ENCODE data around the gene TRAPPC5. TPM values are rescaled to one million over a fixed set of nuclear protein-coding genes. Genes with fewer than 3 reads are reported as not detected.

Gene TRAPPC5
- total RNA-seq, 2 donors from 2014 or later: 73.0 to 78.2 TPM

GRCh38 chr19:7725791-7726190 lies 45.2 kb downstream of the TRAPPC5 start:
- Mint-ChIP-seq H3K27ac (no peak overlapping the region), H3K4me3 (no peak overlapping the region), H3K9me3 (no peaks in the 10 kb centered on the region), H3K4me1 (ENCODE audit: low read depth) (peaks cover 10% of the 10 kb centered on the region), H3K27me3 (ENCODE audit: low read depth) (peaks cover 32% of the 10 kb centered on the region), H3K36me3 (ENCODE audit: insufficient read depth in 2 of 2) (peaks cover 0 to 2% of the 10 kb centered on the region in 2 donors)
- DNase-seq (no peak), ATAC-seq (replicated peaks in 1 of 2) (no peak)

- DNase-seq: no peak
- no peak overlapping the region for H3K27ac Mint-ChIP-seq
- no peaks in the 10 kb centered on the region for H3K9me3 Mint-ChIP-seq
- no peak overlapping the region for H3K4me3 Mint-ChIP-seq
- peaks cover 42% of the 10 kb centered on the region for H3K27me3 Mint-ChIP-seq (ENCODE audit: low read depth)
- no peak for ATAC-seq (replicated peaks in 1 of 2)
- peaks cover 10% of the 10 kb centered on the region for H3K4me1 Mint-ChIP-seq (ENCODE audit: low read depth)
- peaks cover 0 to 2% of the 10 kb centered on the region in 2 donors for H3K36me3 Mint-ChIP-seq (ENCODE audit: insufficient read depth in 2 of 2)
Measured at GRCh38 chr19:7729211-7729610, 48.6 kb downstream of the TRAPPC5 start.

GRCh38 chr19:7729831-7730285 lies 49.2 kb downstream of the TRAPPC5 start:
- peak overlapping the region in 1 of 2 donors; percentile 62 for H3K4me3 Mint-ChIP-seq
- H3K9me3 Mint-ChIP-seq: no peaks in the 10 kb centered on the region
- no peak overlapping the region for H3K27ac Mint-ChIP-seq
- DNase-seq (no peak), ATAC-seq (replicated peaks in 1 of 2) (no peak)
- H3K36me3 Mint-ChIP-seq (ENCODE audit: insufficient read depth in 2 of 2): peaks cover 0 to 2% of the 10 kb centered on the region in 2 donors
- H3K27me3 Mint-ChIP-seq (ENCODE audit: low read depth): peaks cover 46% of the 10 kb centered on the region
- H3K4me1 Mint-ChIP-seq (ENCODE audit: low read depth): peaks cover 10% of the 10 kb centered on the region

DNA sequence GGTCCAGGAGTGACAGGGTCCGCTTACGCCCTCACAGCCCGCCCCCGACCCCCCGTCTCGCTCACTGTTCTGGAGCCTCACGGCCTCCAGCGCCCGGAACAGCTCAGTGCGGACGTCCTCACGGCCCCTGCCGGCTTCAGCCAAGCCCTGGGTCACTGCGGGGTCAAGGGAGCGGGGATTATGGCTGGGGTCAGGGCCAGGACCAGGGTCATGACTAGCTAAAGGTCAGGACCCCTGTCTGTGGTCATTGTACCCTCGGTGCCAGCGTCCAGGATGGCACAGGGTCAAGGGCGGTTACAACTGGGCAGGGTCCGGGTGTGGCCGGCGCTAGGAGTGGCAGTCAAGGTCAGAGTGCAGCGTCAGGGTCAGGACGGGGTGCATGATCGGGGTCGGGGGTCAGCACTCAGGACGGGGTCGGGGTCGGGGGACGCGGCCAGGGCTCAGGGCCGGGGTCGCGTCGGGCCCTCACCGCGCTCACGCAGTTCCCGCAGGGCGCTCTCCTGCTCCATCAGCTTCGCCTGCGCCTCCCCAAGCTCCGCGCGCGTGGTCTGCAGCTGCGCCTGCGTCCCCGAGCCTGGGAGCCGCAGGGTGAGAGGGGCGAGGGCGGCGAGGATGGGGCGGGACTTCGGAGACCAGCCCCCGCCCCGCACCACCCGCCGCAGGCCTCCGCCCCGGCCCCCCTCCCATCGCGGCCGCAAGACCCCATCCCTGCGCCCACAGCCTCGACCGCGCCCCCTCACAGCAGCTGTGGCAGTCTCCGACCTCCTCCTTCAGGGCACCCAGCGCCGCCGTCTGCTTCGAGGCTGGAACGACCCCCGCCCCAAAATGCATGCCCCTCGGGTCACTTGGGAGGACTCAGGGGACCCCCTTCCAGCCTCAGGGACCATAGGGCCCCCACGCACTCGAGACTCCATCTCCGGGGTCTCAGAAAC lies 49.9 kb downstream of the TRAPPC5 start:
- ATAC-seq (replicated peaks in 1 of 2): no peak
- DNase-seq: no peak
- Mint-ChIP-seq H3K9me3 (no peaks in the 10 kb centered on the region), H3K4me1 (ENCODE audit: low read depth) (peaks cover 10% of the 10 kb centered on the region), H3K27ac (no peak overlapping the region), H3K27me3 (ENCODE audit: low read depth) (peaks cover 46% of the 10 kb centered on the region), H3K4me3 (peak overlapping the region in 1 of 2 donors; percentile 62), H3K36me3 (ENCODE audit: insufficient read depth in 2 of 2) (peaks cover 0 to 2% of the 10 kb centered on the region in 2 donors)

DNA sequence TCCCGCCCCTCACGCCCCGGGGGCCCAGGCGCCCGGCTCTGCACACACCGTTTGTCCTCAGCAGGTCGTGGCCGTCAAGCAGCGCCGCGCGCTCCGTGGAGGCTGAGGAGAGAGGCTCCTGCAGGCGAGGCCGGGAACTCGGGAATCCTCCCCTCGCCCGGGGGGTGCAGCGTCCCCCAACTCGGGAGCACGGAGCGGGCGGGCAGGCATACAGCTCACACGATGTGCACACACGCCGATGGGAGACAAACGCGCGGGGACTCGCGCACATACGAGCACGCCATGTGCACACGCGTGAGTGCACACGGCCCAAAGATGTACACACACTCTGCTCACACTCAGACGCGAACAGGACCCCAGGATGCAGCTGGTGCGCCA lies 50.6 kb downstream of the TRAPPC5 start:
- Mint-ChIP-seq H3K9me3 (no peaks in the 10 kb centered on the region), H3K4me3 (no peak overlapping the region), H3K27ac (no peak overlapping the region), H3K36me3 (ENCODE audit: insufficient read depth in 2 of 2) (peaks cover 0 to 2% of the 10 kb centered on the region in 2 donors), H3K27me3 (ENCODE audit: low read depth) (peaks cover 48% of the 10 kb centered on the region), H3K4me1 (ENCODE audit: low read depth) (peaks cover 10% of the 10 kb centered on the region)
- DNase-seq (no peak), ATAC-seq (replicated peaks in 1 of 2) (no peak)

GRCh38 chr19:7731615-7732014 lies 51.0 kb downstream of the TRAPPC5 start:
- DNase-seq (no peak), ATAC-seq (replicated peaks in 1 of 2) (no peak)
- H3K4me1 Mint-ChIP-seq (ENCODE audit: low read depth): peaks cover 10% of the 10 kb centered on the region
- no peak overlapping the region for H3K4me3 Mint-ChIP-seq
- peaks cover 0 to 2% of the 10 kb centered on the region in 2 donors for H3K36me3 Mint-ChIP-seq (ENCODE audit: insufficient read depth in 2 of 2)
- H3K27me3 Mint-ChIP-seq (ENCODE audit: low read depth): peaks cover 52% of the 10 kb centered on the region
- no peaks in the 10 kb centered on the region for H3K9me3 Mint-ChIP-seq
- H3K27ac Mint-ChIP-seq: no peak overlapping the region

GRCh38 chr19:7732045-7732444 lies 51.4 kb downstream of the TRAPPC5 start, which contains the start of gene CLEC4G:
TSS of gene CLEC4G (minus strand) at chr19:7732110. CDS start at chr19:7732102, 8 bp downstream.
- H3K9me3 Mint-ChIP-seq: no peaks in the 10 kb centered on the region
- H3K27me3 Mint-ChIP-seq (ENCODE audit: low read depth): peaks cover 56% of the 10 kb centered on the region
- peaks cover 11% of the 10 kb centered on the region for H3K4me1 Mint-ChIP-seq (ENCODE audit: low read depth)
- DNase-seq (no peak), ATAC-seq (replicated peaks in 1 of 2) (no peak)
- no peak within 1 kb of the TSS for H3K27ac Mint-ChIP-seq
- no peak within 1 kb of the TSS for H3K4me3 Mint-ChIP-seq
- peaks cover 0 to 2% of the 10 kb centered on the region in 2 donors for H3K36me3 Mint-ChIP-seq (ENCODE audit: insufficient read depth in 2 of 2)

DNA sequence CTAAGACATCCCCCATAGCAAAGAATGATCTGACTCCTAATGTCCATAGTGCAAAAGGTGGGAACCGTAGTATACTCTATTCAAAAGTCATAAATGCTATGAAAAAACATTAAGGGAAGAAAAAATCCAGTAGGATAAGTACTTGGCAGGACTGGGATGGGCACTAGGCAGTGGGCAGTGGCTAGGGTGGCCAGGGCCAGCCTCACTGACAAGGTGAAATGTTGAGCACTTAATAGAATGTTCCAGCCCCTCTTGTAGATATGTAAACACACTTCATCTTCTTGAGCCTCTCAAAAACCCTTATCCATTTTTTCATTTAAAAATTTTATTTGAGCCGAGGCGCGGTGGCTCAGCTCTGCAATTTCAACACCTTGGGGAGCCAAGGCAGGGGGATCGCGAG lies 52.7 kb downstream of the TRAPPC5 start:
- Mint-ChIP-seq H3K4me3 (no peak overlapping the region), H3K9me3 (no peaks in the 10 kb centered on the region), H3K36me3 (ENCODE audit: insufficient read depth in 2 of 2) (no peaks in the 10 kb centered on the region), H3K27me3 (ENCODE audit: low read depth) (peaks cover 54% of the 10 kb centered on the region), H3K27ac (no peak overlapping the region), H3K4me1 (ENCODE audit: low read depth) (peaks cover 22% of the 10 kb centered on the region)
- ATAC-seq (replicated peaks in 1 of 2) (no peak), DNase-seq (no peak)

DNA sequence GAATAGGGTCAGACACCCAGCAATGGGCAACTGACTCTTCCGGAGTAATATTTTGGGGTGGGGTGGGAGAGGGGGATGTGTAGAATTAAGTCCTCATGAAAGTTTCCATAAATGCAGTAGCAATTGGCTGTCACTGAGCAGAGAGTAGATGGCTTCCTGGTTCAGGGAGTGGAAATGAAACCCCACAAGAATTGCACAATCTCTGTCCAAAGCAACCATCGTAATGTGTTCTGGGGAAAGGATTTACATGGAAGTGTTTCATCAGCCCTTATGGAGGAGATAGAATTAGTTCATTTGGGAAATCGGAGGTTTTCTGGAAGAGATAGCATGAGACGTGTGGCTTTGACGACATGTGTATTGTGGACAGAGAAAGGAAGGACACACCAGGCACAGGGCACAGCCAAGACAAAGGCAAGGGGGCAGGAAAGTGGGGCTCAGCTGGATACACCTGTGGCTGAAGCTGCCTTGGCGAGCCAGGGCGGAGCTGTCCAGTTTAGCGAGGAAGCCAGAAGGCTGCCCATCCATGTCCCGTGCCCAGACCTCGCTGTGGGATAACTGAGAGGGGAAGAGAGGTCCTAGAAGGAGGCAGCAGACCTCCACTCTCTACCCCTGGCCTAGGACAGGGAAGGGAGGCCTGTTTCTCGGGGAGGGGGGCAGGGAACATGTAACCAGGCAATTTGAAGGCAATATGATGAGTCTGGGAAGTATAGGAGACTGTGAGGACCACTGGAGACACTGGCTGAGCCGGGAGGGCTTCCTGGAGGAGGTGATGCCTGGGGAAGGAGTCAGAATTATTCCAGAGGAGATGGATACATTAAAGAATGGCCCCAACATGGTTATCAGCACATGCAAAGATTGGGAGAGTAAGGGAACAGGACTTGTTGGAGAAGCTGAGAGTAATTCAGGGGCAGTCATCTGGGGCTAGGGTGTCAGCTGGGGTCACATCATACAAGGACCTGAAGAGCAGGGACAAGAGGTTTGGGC lies 53.9 kb downstream of the TRAPPC5 start:
- H3K27ac Mint-ChIP-seq: no peak overlapping the region
- DNase-seq: no peak
- no peaks in the 10 kb centered on the region for H3K36me3 Mint-ChIP-seq (ENCODE audit: insufficient read depth in 2 of 2)
- H3K9me3 Mint-ChIP-seq: no peaks in the 10 kb centered on the region
- H3K4me1 Mint-ChIP-seq (ENCODE audit: low read depth): peaks cover 18% of the 10 kb centered on the region
- no peak overlapping the region for H3K4me3 Mint-ChIP-seq
- peaks cover 48% of the 10 kb centered on the region for H3K27me3 Mint-ChIP-seq (ENCODE audit: low read depth)
- ATAC-seq (replicated peaks in 1 of 2): no peak

GRCh38 chr19:7736148-7736547 lies 55.5 kb downstream of the TRAPPC5 start:
- Mint-ChIP-seq H3K27ac (no peak overlapping the region), H3K4me1 (ENCODE audit: low read depth) (peaks cover 12% of the 10 kb centered on the region), H3K27me3 (ENCODE audit: low read depth) (peaks cover 57% of the 10 kb centered on the region), H3K9me3 (no peaks in the 10 kb centered on the region), H3K4me3 (no peak overlapping the region), H3K36me3 (ENCODE audit: insufficient read depth in 2 of 2) (no peaks in the 10 kb centered on the region)
- no peak for DNase-seq
- ATAC-seq (replicated peaks in 1 of 2): no peak

GRCh38 chr19:7737215-7737614 lies 56.6 kb downstream of the TRAPPC5 start:
- Mint-ChIP-seq H3K27me3 (ENCODE audit: low read depth) (peaks cover 60% of the 10 kb centered on the region), H3K36me3 (ENCODE audit: insufficient read depth in 2 of 2) (no peaks in the 10 kb centered on the region), H3K27ac (no peak overlapping the region), H3K9me3 (no peaks in the 10 kb centered on the region), H3K4me3 (no peak overlapping the region), H3K4me1 (ENCODE audit: low read depth) (peaks cover 12% of the 10 kb centered on the region)
- no peak for DNase-seq
- ATAC-seq (replicated peaks in 1 of 2): no peak
